Astrocyte (in vitro differentiated cells and primary cell): ENCODE data around the gene ABTB2.

Experiments
- CTCF ChIP-seq: IDR thresholded peaks from 2 replicates; pipeline ENCODE4 v1.5.1; 2011; ENCODE audit warnings: low read depth, mild to moderate bottlenecking, inconsistent platforms, low read length, moderate library complexity; ENCODE audit not compliant: insufficient read depth
- EZH2 ChIP-seq: IDR thresholded peaks from 2 replicates; pipeline ENCODE4 v1.6.1; 2012; ENCODE audit warnings: mild to moderate bottlenecking, low read length, inconsistent platforms; ENCODE audit not compliant: insufficient read depth

GRCh38 chr11:34105957-34106504 lies 251.8 kb downstream of the ABTB2 start:
- TF ChIP-seq CTCF (no peak), EZH2 (no peak)
